ENCODE results near the gene DNAI1.
A peak's percentile ranks its signal among the peaks of the same experiment; 100 is the strongest.

GRCh38 chr9:34522971-34523797, 64.6 kb downstream of the DNAI1 start, which contains the start of gene ENHO:
- 0 out of 2 replicates have a peak, but pooled peaks have one; percentile 13 for TF ChIP-seq CTCF (conservative IDR thresholded peaks at IDR 0.05; ENCODE audit: low read depth, low read length)
- no peak for TF ChIP-seq CHD1 (IDR thresholded peaks at IDR 0.05; ENCODE audit: low read depth, low read length)
- TF ChIP-seq BHLHE40 (IDR thresholded peaks at IDR 0.05; ENCODE audit: low read depth, low read length), result peak; percentile 84
- TF ChIP-seq POLR2A (IDR thresholded peaks at IDR 0.05; ENCODE audit: low read depth, low read length), result no peak
- TF ChIP-seq MAZ (IDR thresholded peaks at IDR 0.05; ENCODE audit: borderline replicate concordance, low read depth, low read length), result peak; percentile 44; the same call in 1 of the 2 replicates
- no peak for TF ChIP-seq RFX5 (IDR thresholded peaks at IDR 0.05; ENCODE audit: low read depth, low read length)

Measured in IMR-90 (cell line).